Prostate gland (tissue), 2 donors: ENCODE results near the gene CEP72. TPM values are rescaled to one million over a fixed set of nuclear protein-coding genes. Genes with fewer than 3 reads are reported as not detected.

ENCODE experiments used
- DNase-seq: peaks from one replicate; pipeline ENCODE4 v3.0.0-alpha.2; 2019; ENCODE audit warnings: low spot score
- H3K27ac ChIP-seq, 2 donors: fragments of 200-600 bp; sonication (generic); 2 replicates each; pipeline ENCODE4 v1.5.1; 2017 to 2019
- H3K27me3 ChIP-seq: fragments of 200-600 bp; sonication (generic); replicated peaks from 2 replicates; pipeline ENCODE4 v1.5.1; 2019; ENCODE audit not compliant: insufficient read depth
- H3K36me3 ChIP-seq, 2 donors: fragments of 200-600 bp; sonication (generic); 1 replicate in 1 of 2; 2 replicates in 1 of 2; pipeline versions ENCODE4 v1.5.1 to v1.8.1; 2017 to 2019
- H3K4me1 ChIP-seq: fragments of 200-600 bp; sonication (generic); replicated peaks from 2 replicates; pipeline ENCODE4 v1.5.1; 2019
- H3K4me3 ChIP-seq, 2 donors: fragments of 200-600 bp; sonication (generic); 2 replicates each; pipeline ENCODE4 v1.5.1; 2017 to 2019
- H3K9me3 ChIP-seq: fragments of 200-600 bp; sonication (generic); 2 replicates; pipeline ENCODE4 v1.5.1; 2017
- POLR2A ChIP-seq: fragments of 450-650 bp; IDR thresholded peaks from one replicate; pipeline ENCODE4 v1.6.1; 2016; ENCODE audit warnings: antibody characterized with exemption, mild to moderate bottlenecking
- POLR2AphosphoS5 ChIP-seq: sonication (generic); formaldehyde crosslinking; IDR thresholded peaks from one replicate; pipeline ENCODE4 v1.6.1; 2017; ENCODE audit warnings: antibody characterized with exemption
- WGBS: methylation state at CpG from one replicate; pipeline ENCODE4 v1.1.5; 2018; 5-methylcytosine and 5-hydroxymethylcytosine counted together
- intact Hi-C: fragments of 100-400 bp; cut with DNase I; formaldehyde crosslinking; loops from one replicate; pipeline ENCODE4 v1.14.2; 2022
- total RNA-seq, 2 donors: library from RNA; depleted of rRNA; stranded (reverse); fragments of >200 nt; gene quantifications; one replicate each; pipeline ENCODE4 v1.1.0, GENCODE V29; 2016
- TF ChIP-seq, protein P1 (sequence below), 4 experiments: fragments of 200-600 bp in 2 of 4; fragments of 450-650 bp in 2 of 4; sonication (generic) in 2 of 4; IDR thresholded peaks; 1 replicate in 3 of 4; 2 replicates in 1 of 4; pipeline ENCODE4 v1.5.1; 2016 to 2019; ENCODE audit warnings: antibody characterized with exemption in 4 of 4, mild to moderate bottlenecking in 2 of 4, moderate library complexity in 2 of 4

CEP72 gene
- total RNA-seq, 2 donors from 2014 or later = 6.4 to 12.8 TPM

DNA sequence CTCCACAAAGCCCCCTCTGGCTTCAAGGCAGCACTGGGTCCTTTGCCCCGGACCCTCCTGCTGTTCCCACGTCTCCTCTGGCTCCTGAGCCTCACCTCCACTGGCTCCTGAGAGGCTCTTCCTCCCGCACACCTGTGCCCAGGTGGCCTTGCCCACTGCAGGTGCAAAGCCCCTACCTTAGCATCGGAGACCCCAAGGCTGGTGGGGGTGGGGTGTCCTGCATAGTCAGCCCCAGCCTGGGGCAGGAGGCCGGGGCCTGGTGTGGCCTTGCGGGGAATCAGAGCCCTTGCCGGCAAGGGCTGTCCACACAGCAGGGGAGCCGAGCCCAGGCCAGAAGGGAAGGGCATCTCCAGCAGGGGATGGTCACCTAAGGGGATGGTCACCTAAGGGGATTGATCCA, 41.3 kb upstream of the CEP72 start:
- intact Hi-C loops = no loop called here
- H3K9me3 ChIP-seq = no peaks in the 10 kb centered on the region
- no peak for DNase-seq
- H3K36me3 ChIP-seq = no peaks in the 10 kb centered on the region
- 89% methylated on average over 8 of the region's 8 CpGs for WGBS
- no peak overlapping the region for H3K4me3 ChIP-seq
- H3K27me3 ChIP-seq = peaks cover 7% of the 10 kb centered on the region
- H3K27ac ChIP-seq = no peak overlapping the region
- no peaks in the 10 kb centered on the region for H3K4me1 ChIP-seq
- no peak for TF ChIP-seq POLR2AphosphoS5
- no peak for TF ChIP-seq POLR2A
- TF ChIP-seq, protein P1, sequence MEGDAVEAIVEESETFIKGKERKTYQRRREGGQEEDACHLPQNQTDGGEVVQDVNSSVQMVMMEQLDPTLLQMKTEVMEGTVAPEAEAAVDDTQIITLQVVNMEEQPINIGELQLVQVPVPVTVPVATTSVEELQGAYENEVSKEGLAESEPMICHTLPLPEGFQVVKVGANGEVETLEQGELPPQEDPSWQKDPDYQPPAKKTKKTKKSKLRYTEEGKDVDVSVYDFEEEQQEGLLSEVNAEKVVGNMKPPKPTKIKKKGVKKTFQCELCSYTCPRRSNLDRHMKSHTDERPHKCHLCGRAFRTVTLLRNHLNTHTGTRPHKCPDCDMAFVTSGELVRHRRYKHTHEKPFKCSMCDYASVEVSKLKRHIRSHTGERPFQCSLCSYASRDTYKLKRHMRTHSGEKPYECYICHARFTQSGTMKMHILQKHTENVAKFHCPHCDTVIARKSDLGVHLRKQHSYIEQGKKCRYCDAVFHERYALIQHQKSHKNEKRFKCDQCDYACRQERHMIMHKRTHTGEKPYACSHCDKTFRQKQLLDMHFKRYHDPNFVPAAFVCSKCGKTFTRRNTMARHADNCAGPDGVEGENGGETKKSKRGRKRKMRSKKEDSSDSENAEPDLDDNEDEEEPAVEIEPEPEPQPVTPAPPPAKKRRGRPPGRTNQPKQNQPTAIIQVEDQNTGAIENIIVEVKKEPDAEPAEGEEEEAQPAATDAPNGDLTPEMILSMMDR (IDR thresholded peaks at IDR 0.05) = no peak

GRCh38 chr5:571791-572190, 40.3 kb upstream of the CEP72 start:
- H3K27ac ChIP-seq = no peak overlapping the region
- H3K9me3 ChIP-seq = no peaks in the 10 kb centered on the region
- no peaks in the 10 kb centered on the region for H3K36me3 ChIP-seq
- no peak overlapping the region for H3K4me3 ChIP-seq
- no peaks in the 10 kb centered on the region for H3K4me1 ChIP-seq
- no peak for DNase-seq
- intact Hi-C loops = no loop called here
- 93% methylated on average over 13 of the region's 13 CpGs for WGBS
- peaks cover 7% of the 10 kb centered on the region for H3K27me3 ChIP-seq
- no peak for TF ChIP-seq POLR2AphosphoS5
- no peak for TF ChIP-seq POLR2A
- TF ChIP-seq, protein P1 (IDR thresholded peaks at IDR 0.05) = no peak

GRCh38 chr5:572398-573019, 39.6 kb upstream of the CEP72 start:
- H3K27me3 ChIP-seq = peaks cover 7% of the 10 kb centered on the region
- no peak for DNase-seq
- H3K36me3 ChIP-seq = no peaks in the 10 kb centered on the region
- no peak overlapping the region for H3K4me3 ChIP-seq
- intact Hi-C loops = no loop called here
- 44% methylated on average over 14 of the region's 14 CpGs for WGBS
- no peak overlapping the region for H3K27ac ChIP-seq
- H3K4me1 ChIP-seq = no peaks in the 10 kb centered on the region
- H3K9me3 ChIP-seq = no peaks in the 10 kb centered on the region
- TF ChIP-seq, protein P1 (IDR thresholded peaks at IDR 0.05) = no peak
- no peak for TF ChIP-seq POLR2A
- TF ChIP-seq POLR2AphosphoS5 = no peak

GRCh38 chr5:573206-573605, 38.9 kb upstream of the CEP72 start:
- no peak for TF ChIP-seq POLR2A
- no peak for TF ChIP-seq POLR2AphosphoS5
- TF ChIP-seq, protein P1 (IDR thresholded peaks at IDR 0.05) = no peak
- H3K9me3 ChIP-seq = no peaks in the 10 kb centered on the region
- H3K36me3 ChIP-seq = no peaks in the 10 kb centered on the region
- WGBS = 85% methylated on average over 12 of the region's 12 CpGs
- H3K4me1 ChIP-seq = no peaks in the 10 kb centered on the region
- no peak overlapping the region for H3K4me3 ChIP-seq
- intact Hi-C loops = no loop called here
- H3K27ac ChIP-seq = no peak overlapping the region
- DNase-seq = no peak
- H3K27me3 ChIP-seq = peaks cover 4% of the 10 kb centered on the region

GRCh38 chr5:573976-574375, 38.2 kb upstream of the CEP72 start:
- Histone ChIP-seq H3K9me3 (no peaks in the 10 kb centered on the region), H3K27me3 (peaks cover 4% of the 10 kb centered on the region), H3K36me3 (no peaks in the 10 kb centered on the region), H3K4me3 (no peak overlapping the region), H3K27ac (no peak overlapping the region), H3K4me1 (no peaks in the 10 kb centered on the region)
- DNase-seq = no peak
- TF ChIP-seq, protein P1 (IDR thresholded peaks at IDR 0.05) = no peak
- TF ChIP-seq POLR2A (no peak), POLR2AphosphoS5 (no peak)
- intact Hi-C loops = no loop called here
- WGBS = 29% methylated on average over 16 of the region's 16 CpGs
